ENCODE measurements around the gene FARP2. TPM values are rescaled to one million over a fixed set of nuclear protein-coding genes. Genes with fewer than 3 reads are reported as not detected.

The FARP2 gene
- total RNA-seq, 5 donors from 2014 or later (not counting 1 experiment from before 2014, with no cell fraction given), result 15.8 to 27.5 (median 18.5) TPM

DNA sequence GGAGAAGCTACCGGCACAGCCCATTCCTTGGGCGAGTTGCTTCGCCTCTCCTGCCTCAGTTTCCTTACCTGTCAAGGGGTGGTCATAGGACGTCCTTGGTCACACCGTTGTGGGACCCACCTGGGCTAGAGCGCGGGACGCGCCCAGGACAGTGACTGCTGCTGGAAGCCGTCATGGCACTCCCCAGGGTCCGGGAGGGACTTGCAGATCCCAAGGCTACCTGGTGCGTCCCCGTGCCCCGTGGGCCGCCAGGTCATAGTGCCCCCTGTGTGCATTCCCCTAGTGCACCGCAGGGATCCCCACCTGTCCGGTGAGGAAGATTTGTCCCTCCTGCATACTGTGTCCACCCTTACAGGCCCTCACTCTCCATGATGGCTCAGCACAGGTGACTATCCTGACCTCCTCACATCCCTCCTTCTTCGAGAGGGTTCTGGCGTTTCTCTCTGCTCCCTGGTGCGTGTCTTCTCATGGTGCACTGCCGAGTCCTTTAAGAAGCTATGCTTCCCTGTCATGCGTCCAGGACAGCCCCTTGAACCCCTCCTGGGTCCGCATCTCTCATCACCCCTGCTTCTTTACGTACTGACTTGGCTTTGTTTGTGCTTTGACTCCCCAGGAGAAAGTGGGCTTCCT is 153.2 kb downstream of the FARP2 start:
- Mint-ChIP-seq H3K4me1 (peaks cover 17 to 30% (median 29%) of the 10 kb centered on the region in 3 donors), H3K9me3 (no peaks in the 10 kb centered on the region), H3K36me3 (no peaks in the 10 kb centered on the region), H3K27ac (peak overlapping the region; percentile 70 to 80), H3K4me3 (peak overlapping the region; percentile 74 to 80 (median 76)), H3K27me3 (peaks cover 0 to 2% of the 10 kb centered on the region in 2 donors)
- no peaks in the 10 kb centered on the region for H3K36me3 ChIP-seq (ENCODE audit: control insufficient read depth in 2 of 2, extremely low read depth in 1 of 2, insufficient read depth in 1 of 2, low read length in 1 of 2)
- CTCF ChIA-PET, result interaction anchor here in 1 of 2 donors (1.1 kb wide), 1 partner anchor 99 kb away, joined by 4 read pairs; no protein-coding TSS in a partner anchor
- peaks cover 0 to 3% of the 10 kb centered on the region in 2 experiments for H3K27me3 ChIP-seq (replicated peaks in 1 of 2; ENCODE audit: control insufficient read depth in 2 of 2, extremely low read depth in 1 of 2, insufficient read depth in 2 of 2, low read length in 1 of 2)
- 50% methylated on average over 22 of the region's 24 CpGs for WGBS (ENCODE audit: insufficient coverage)
- no peak for ATAC-seq (replicated peaks in 1 of 4)
- H3K27ac ChIP-seq (ENCODE audit: low read length), result peak overlapping the region; percentile 51
- peak overlapping the region; percentile 56 to 58 for H3K4me3 ChIP-seq (ENCODE audit: control insufficient read depth in 1 of 2, extremely low read depth in 1 of 2, low read length in 1 of 2)
- H3K9me3 ChIP-seq, result no peaks in the 10 kb centered on the region
- POLR2A ChIA-PET, result no interaction called here
- H3K4me1 ChIP-seq (ENCODE audit: control insufficient read depth in 1 of 2, extremely low read depth in 1 of 2, insufficient read depth in 2 of 2, low read length in 2 of 2), result peaks cover 4 to 37% of the 10 kb centered on the region in 2 experiments
- DNase-seq, result peak in 6 of 35 experiments; percentile 6 to 26 (median 8)

DNA sequence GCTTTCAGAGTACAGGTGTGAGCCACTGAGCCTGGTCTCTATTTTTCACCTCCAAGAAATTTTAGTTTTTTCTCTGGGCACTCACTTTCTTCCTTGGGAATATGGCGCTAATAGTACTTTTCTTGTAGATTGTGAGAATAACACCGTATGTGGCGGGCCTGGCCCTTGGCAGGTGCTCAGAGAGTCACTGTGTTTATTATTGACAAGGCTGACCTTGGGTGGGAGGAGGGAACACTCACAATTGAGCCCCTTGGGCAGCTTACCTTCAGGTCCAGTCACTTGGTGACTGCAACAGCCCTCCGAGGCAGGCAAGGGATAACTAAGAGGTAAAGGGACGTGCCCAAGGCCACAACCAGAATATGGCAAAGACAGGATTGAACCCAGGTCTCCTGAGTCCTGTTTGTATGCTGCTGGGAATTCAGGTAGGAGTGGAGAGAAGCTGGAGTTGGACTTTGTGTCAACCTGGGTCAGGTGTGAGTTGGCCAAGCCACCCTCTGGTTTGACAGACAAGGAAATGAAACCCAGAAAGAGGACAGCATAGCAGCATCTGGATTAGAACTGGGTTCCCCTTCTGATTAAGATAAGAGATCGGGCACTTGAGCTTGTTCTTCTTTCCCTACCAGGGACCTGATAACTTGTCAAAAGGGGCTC is 155.1 kb downstream of the FARP2 start:
- H3K9me3 Mint-ChIP-seq, result no peaks in the 10 kb centered on the region
- DNase-seq, result no peak
- 100% methylated on average over 5 of the region's 6 CpGs for WGBS (ENCODE audit: insufficient coverage)
- no peak for ATAC-seq (replicated peaks in 1 of 4)
- H3K36me3 Mint-ChIP-seq, result no peaks in the 10 kb centered on the region
- H3K27ac Mint-ChIP-seq, result no peak overlapping the region
- no peak overlapping the region for H3K4me3 ChIP-seq (ENCODE audit: control insufficient read depth in 1 of 2, extremely low read depth in 1 of 2, low read length in 1 of 2)
- no peaks in the 10 kb centered on the region for H3K9me3 ChIP-seq
- H3K4me1 Mint-ChIP-seq, result peaks cover 18 to 26% (median 19%) of the 10 kb centered on the region in 3 donors
- H3K27me3 ChIP-seq (replicated peaks in 1 of 2; ENCODE audit: control insufficient read depth in 2 of 2, extremely low read depth in 1 of 2, insufficient read depth in 2 of 2, low read length in 1 of 2), result peaks cover 0 to 3% of the 10 kb centered on the region in 2 experiments
- H3K27me3 Mint-ChIP-seq, result peaks cover 0 to 2% of the 10 kb centered on the region in 2 donors
- peak overlapping the region in 1 of 3 donors; percentile 53 for H3K4me3 Mint-ChIP-seq
- H3K36me3 ChIP-seq (ENCODE audit: control insufficient read depth in 2 of 2, extremely low read depth in 1 of 2, insufficient read depth in 1 of 2, low read length in 1 of 2), result no peaks in the 10 kb centered on the region
- H3K27ac ChIP-seq (ENCODE audit: low read length), result no peak overlapping the region
- peaks cover 4 to 29% of the 10 kb centered on the region in 2 experiments for H3K4me1 ChIP-seq (ENCODE audit: control insufficient read depth in 1 of 2, extremely low read depth in 1 of 2, insufficient read depth in 2 of 2, low read length in 2 of 2)
- CTCF ChIA-PET, result no interaction called here
- POLR2A ChIA-PET, result no interaction called here

DNA sequence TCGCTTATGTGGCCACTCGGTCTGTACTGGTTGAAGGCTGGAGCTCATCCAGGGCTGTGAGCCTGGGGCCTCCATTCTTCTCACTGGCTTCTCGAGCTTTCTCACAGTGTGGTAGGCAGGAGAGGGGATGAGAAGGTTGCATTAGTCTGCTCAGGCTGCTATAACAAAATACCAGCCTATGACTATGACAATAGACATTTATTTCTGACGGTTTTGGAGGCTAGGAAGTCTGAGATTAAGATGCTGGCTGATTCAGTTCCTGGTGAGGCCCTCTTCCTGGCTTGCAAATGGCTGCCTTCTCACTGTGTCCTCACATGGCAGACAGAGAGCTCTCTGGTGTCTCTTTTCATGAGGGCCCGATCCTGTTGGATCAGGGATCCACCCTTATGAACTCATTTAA is 158.5 kb downstream of the FARP2 start:
- no peaks in the 10 kb centered on the region for H3K36me3 Mint-ChIP-seq
- H3K27ac Mint-ChIP-seq, result no peak overlapping the region
- peaks cover 0 to 4% of the 10 kb centered on the region in 2 donors for H3K27me3 Mint-ChIP-seq
- H3K4me1 Mint-ChIP-seq, result peaks cover 1 to 19% (median 12%) of the 10 kb centered on the region in 3 donors
- H3K4me3 Mint-ChIP-seq, result no peak overlapping the region
- Histone ChIP-seq H3K27ac (ENCODE audit: low read length) (no peak overlapping the region), H3K36me3 (ENCODE audit: control insufficient read depth in 2 of 2, extremely low read depth in 1 of 2, insufficient read depth in 1 of 2, low read length in 1 of 2) (no peaks in the 10 kb centered on the region), H3K9me3 (no peaks in the 10 kb centered on the region), H3K4me1 (ENCODE audit: control insufficient read depth in 1 of 2, extremely low read depth in 1 of 2, insufficient read depth in 2 of 2, low read length in 2 of 2) (peaks cover 0 to 4% of the 10 kb centered on the region in 2 experiments), H3K4me3 (ENCODE audit: control insufficient read depth in 1 of 2, extremely low read depth in 1 of 2, low read length in 1 of 2) (no peak overlapping the region), H3K27me3 (replicated peaks in 1 of 2; ENCODE audit: control insufficient read depth in 2 of 2, extremely low read depth in 1 of 2, insufficient read depth in 2 of 2, low read length in 1 of 2) (peaks cover 0 to 7% of the 10 kb centered on the region in 2 experiments)
- ChIA-PET POLR2A (interaction anchor here in 1 of 2 donors (0.6 kb wide), 1 partner anchor 8 kb away, joined by 3 read pairs; no protein-coding TSS in a partner anchor), CTCF (interaction anchor here in 1 of 2 donors (0.6 kb wide), 1 partner anchor 29 kb away, joined by 3 read pairs; no protein-coding TSS in a partner anchor)
- peaks cover 0 to 7% (median 0%) of the 10 kb centered on the region in 3 donors for H3K9me3 Mint-ChIP-seq
- ATAC-seq (replicated peaks in 1 of 4) (no peak), DNase-seq (no peak)
- WGBS (ENCODE audit: insufficient coverage), result 73% methylated on average over 2 of the region's 5 CpGs

DNA sequence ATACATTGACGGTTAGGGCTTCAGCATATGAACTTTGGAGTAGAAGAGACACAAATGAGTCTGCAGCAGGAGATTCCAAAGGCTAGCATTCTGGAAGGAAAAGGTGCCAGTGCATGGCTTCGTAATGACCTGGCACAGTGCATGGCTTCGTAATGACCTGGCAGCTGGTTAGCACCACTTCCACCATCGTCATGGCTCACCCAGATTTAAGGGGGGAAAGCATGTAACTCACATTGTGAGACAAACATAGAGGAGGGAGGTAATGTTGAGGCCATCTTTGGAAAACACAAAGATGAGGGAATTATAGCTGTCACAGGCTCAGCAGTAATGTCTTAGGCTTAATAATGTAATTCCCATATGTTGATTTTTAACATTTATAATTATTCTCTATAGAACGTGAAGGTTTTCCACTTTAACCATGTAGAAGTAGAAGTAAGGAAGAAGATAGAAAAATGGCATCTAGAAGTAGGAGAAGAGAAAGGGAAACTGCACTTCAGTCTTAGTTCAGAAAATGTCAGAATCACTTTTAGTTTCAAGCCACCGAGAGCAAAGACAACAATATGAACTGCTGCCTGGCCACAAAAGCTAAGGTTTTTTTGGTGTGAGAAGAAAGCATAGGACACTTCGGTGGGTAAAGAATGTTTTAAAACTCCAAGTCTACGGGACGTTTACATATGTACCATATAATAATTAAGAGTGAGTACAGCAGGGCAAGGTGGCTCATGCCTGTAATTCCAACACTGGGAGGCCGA is 159.1 kb downstream of the FARP2 start:
- peaks cover 0 to 17% (median 9%) of the 10 kb centered on the region in 3 donors for H3K4me1 Mint-ChIP-seq
- Histone ChIP-seq H3K4me1 (ENCODE audit: control insufficient read depth in 1 of 2, extremely low read depth in 1 of 2, insufficient read depth in 2 of 2, low read length in 2 of 2) (no peaks in the 10 kb centered on the region), H3K9me3 (no peaks in the 10 kb centered on the region), H3K4me3 (ENCODE audit: control insufficient read depth in 1 of 2, extremely low read depth in 1 of 2, low read length in 1 of 2) (no peak overlapping the region), H3K27ac (ENCODE audit: low read length) (no peak overlapping the region), H3K27me3 (replicated peaks in 1 of 2; ENCODE audit: control insufficient read depth in 2 of 2, extremely low read depth in 1 of 2, insufficient read depth in 2 of 2, low read length in 1 of 2) (peaks cover 0 to 12% of the 10 kb centered on the region in 2 experiments), H3K36me3 (ENCODE audit: control insufficient read depth in 2 of 2, extremely low read depth in 1 of 2, insufficient read depth in 1 of 2, low read length in 1 of 2) (no peaks in the 10 kb centered on the region)
- ATAC-seq (replicated peaks in 1 of 4), result no peak
- H3K27me3 Mint-ChIP-seq, result peaks cover 0 to 6% of the 10 kb centered on the region in 2 donors
- H3K4me3 Mint-ChIP-seq, result peak overlapping the region in 1 of 3 donors; percentile 27
- H3K9me3 Mint-ChIP-seq, result peaks cover 0 to 7% (median 0%) of the 10 kb centered on the region in 3 donors
- POLR2A ChIA-PET, result interaction anchor here in 1 of 2 donors (0.6 kb wide), 1 partner anchor 8 kb away, joined by 3 read pairs; no protein-coding TSS in a partner anchor
- CTCF ChIA-PET, result interaction anchor here in 1 of 2 donors (0.6 kb wide), 1 partner anchor 29 kb away, joined by 3 read pairs; no protein-coding TSS in a partner anchor
- no peaks in the 10 kb centered on the region for H3K36me3 Mint-ChIP-seq
- no CpG with 5 or more reads among the region's 10 CpGs for WGBS (ENCODE audit: insufficient coverage)
- peak overlapping the region; percentile 16 to 19 for H3K27ac Mint-ChIP-seq
- DNase-seq, result no peak

DNA sequence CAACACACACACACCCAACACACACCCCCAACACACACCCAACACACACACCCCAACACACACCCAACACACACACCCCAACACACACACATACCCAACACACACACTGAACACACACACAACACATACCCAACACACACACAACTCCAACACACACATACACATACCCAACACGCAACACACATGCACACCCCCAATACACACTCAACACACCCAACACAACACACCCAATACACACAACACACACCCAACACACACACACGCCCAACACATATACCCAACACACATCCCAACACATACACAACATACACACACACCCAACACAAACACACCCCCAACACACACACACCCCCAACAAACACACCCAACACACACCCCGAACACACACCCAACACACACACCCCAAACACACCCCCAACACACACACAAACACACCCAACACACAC is 160.5 kb downstream of the FARP2 start:
- peaks cover 0 to 19% of the 10 kb centered on the region in 2 experiments for H3K27me3 ChIP-seq (replicated peaks in 1 of 2; ENCODE audit: control insufficient read depth in 2 of 2, extremely low read depth in 1 of 2, insufficient read depth in 2 of 2, low read length in 1 of 2)
- H3K4me3 ChIP-seq (ENCODE audit: control insufficient read depth in 1 of 2, extremely low read depth in 1 of 2, low read length in 1 of 2), result no peak overlapping the region
- DNase-seq (no peak), ATAC-seq (replicated peaks in 1 of 4) (no peak)
- H3K27me3 Mint-ChIP-seq, result peaks cover 5 to 6% of the 10 kb centered on the region in 2 donors
- no peaks in the 10 kb centered on the region for H3K36me3 Mint-ChIP-seq
- WGBS (ENCODE audit: insufficient coverage), result 96% methylated on average over 3 of the region's 3 CpGs
- POLR2A ChIA-PET, result no interaction called here
- peaks cover 3% of the 10 kb centered on the region in 2 experiments for H3K4me1 ChIP-seq (ENCODE audit: control insufficient read depth in 1 of 2, extremely low read depth in 1 of 2, insufficient read depth in 2 of 2, low read length in 2 of 2)
- no peak overlapping the region for H3K27ac Mint-ChIP-seq
- CTCF ChIA-PET, result interaction anchor here in 1 of 2 donors (0.8 kb wide), 1 partner anchor 58 kb away, joined by 3 read pairs; no protein-coding TSS in a partner anchor
- H3K4me3 Mint-ChIP-seq, result no peak overlapping the region
- peaks cover 0 to 17% (median 14%) of the 10 kb centered on the region in 3 donors for H3K4me1 Mint-ChIP-seq
- H3K36me3 ChIP-seq (ENCODE audit: control insufficient read depth in 2 of 2, extremely low read depth in 1 of 2, insufficient read depth in 1 of 2, low read length in 1 of 2), result no peaks in the 10 kb centered on the region
- peaks cover 0 to 7% (median 0%) of the 10 kb centered on the region in 3 donors for H3K9me3 Mint-ChIP-seq
- no peak overlapping the region for H3K27ac ChIP-seq (ENCODE audit: low read length)
- no peaks in the 10 kb centered on the region for H3K9me3 ChIP-seq

DNA sequence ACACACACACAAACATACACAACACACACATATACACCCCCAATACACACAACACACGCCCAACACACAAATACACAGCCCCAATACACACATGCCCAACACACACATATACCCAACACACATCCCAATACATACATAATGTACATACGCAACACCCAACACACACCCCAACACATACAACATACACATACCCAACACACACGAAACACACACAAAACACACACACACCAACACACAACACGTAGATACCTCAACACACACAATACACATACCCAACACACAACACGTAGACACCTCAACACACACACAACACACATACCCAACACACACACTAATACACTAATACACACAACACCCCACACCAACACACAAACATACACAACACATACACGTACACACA is 161.2 kb downstream of the FARP2 start:
- ChIA-PET POLR2A (no interaction called here), CTCF (no interaction called here)
- H3K4me1 ChIP-seq (ENCODE audit: control insufficient read depth in 1 of 2, extremely low read depth in 1 of 2, insufficient read depth in 2 of 2, low read length in 2 of 2), result peaks cover 3% of the 10 kb centered on the region in 2 experiments
- DNase-seq, result no peak
- peaks cover 0 to 22% of the 10 kb centered on the region in 2 experiments for H3K27me3 ChIP-seq (replicated peaks in 1 of 2; ENCODE audit: control insufficient read depth in 2 of 2, extremely low read depth in 1 of 2, insufficient read depth in 2 of 2, low read length in 1 of 2)
- WGBS (ENCODE audit: insufficient coverage), result 87% methylated on average over 6 of the region's 6 CpGs
- no peak overlapping the region for H3K4me3 ChIP-seq (ENCODE audit: control insufficient read depth in 1 of 2, extremely low read depth in 1 of 2, low read length in 1 of 2)
- no peak for ATAC-seq (replicated peaks in 1 of 4)
- peaks cover 0 to 17% (median 14%) of the 10 kb centered on the region in 3 donors for H3K4me1 Mint-ChIP-seq
- no peaks in the 10 kb centered on the region for H3K9me3 ChIP-seq
- H3K36me3 ChIP-seq (ENCODE audit: control insufficient read depth in 2 of 2, extremely low read depth in 1 of 2, insufficient read depth in 1 of 2, low read length in 1 of 2), result no peaks in the 10 kb centered on the region
- H3K9me3 Mint-ChIP-seq, result peaks cover 0 to 7% (median 0%) of the 10 kb centered on the region in 3 donors
- H3K27me3 Mint-ChIP-seq, result peaks cover 5 to 6% of the 10 kb centered on the region in 2 donors
- no peaks in the 10 kb centered on the region for H3K36me3 Mint-ChIP-seq
- H3K4me3 Mint-ChIP-seq, result no peak overlapping the region
- no peak overlapping the region for H3K27ac Mint-ChIP-seq
- H3K27ac ChIP-seq (ENCODE audit: low read length), result no peak overlapping the region

Data from T-cell (primary cell).